Hepatocyte (in vitro differentiated cells): ENCODE data around the gene TEX22.

Experiments used
- CTCF ChIP-seq: fragments of 200-600 bp; sonication (generic); IDR thresholded peaks from 2 replicates; pipeline ENCODE4 v1.5.1; 2016; ENCODE audit warnings: antibody characterized with exemption, mild to moderate bottlenecking; ENCODE audit not compliant: poor library complexity
- EZH2 ChIP-seq: fragments of 200-600 bp; sonication (generic); IDR thresholded peaks from 2 replicates; pipeline ENCODE4 v1.6.1; 2016; ENCODE audit warnings: antibody characterized with exemption, mild to moderate bottlenecking, borderline replicate concordance

GRCh38 chr14:105444859-105445258 lies 46.5 kb downstream of the TEX22 start:
- TF ChIP-seq CTCF = no peak
- TF ChIP-seq EZH2 = no peak
